ENCODE data around the gene OGA.

GRCh38 chr10:101781655-101781983 lies 36.6 kb downstream of the OGA start:
- TF ChIP-seq POLR2A (IDR thresholded peaks at IDR 0.05), result no peak
- TF ChIP-seq CTCF (IDR thresholded peaks at IDR 0.05), result no peak
